Effector CD4-positive, alpha-beta T cell (primary cell): ENCODE data around the gene SCN9A.
"Not testable (repeated sequence)": the region's sequence is repeated elsewhere in the genome, so short reads cannot be mapped to it uniquely, and the experiment has no call there.

Source experiments
- DNase-seq: peaks from one replicate; pipeline ENCODE4 v3.0.0-alpha.2; 2020

The SCN9A gene

GRCh38 chr2:166332106-166332505 is 43.6 kb downstream of the SCN9A start:
- DNase-seq: no peak

GRCh38 chr2:166331468-166331867 is 44.3 kb downstream of the SCN9A start:
- no peak for DNase-seq

DNA sequence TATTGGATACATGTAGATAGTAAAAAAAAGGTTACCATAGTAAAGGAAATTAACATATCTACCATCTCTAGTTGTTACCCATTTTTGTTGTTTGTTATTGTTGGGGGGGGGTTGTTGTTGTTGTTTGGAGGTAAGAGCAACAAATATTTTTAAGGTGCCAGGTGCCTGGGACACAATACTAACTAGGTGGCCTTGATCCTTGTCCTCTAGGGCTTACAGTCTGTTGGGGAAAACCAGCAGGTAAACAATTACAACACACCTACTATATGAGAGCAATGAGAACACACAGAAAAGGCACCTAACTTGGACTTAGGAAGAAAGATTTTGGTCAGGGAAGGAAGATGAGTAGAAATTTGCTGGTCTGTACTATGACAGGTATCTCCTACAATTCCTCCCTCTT is 46.3 kb downstream of the SCN9A start:
- DNase-seq: no peak

GRCh38 chr2:166328147-166328546 is 47.6 kb downstream of the SCN9A start:
- no peak for DNase-seq

- DNase-seq: no peak
Measured at GRCh38 chr2:166321076-166321475, 54.7 kb downstream of the SCN9A start.

GRCh38 chr2:166314022-166314759 is 61.6 kb downstream of the SCN9A start:
- DNase-seq: no peak

GRCh38 chr2:166312863-166313262 is 62.9 kb downstream of the SCN9A start:
- DNase-seq: not testable (repeated sequence)

DNA sequence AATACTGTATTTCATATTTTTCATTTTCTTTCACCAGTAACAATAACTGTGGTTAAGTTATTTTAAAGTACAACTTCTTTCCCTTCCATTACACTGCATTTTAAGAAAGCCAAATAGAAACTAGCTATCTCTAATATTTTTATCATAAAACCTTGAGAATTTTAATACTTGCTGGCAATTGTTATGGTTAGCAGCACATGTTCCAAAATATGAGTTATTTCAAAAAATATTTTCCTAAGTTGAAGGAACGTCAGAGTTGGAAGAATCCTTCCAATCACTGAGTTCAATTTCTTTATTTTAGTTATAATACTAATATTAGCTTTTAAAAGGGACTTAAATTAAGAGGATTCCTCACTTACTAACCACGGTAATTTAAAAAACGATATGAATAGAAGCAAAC is 68.4 kb downstream of the SCN9A start:
- no peak for DNase-seq

DNA sequence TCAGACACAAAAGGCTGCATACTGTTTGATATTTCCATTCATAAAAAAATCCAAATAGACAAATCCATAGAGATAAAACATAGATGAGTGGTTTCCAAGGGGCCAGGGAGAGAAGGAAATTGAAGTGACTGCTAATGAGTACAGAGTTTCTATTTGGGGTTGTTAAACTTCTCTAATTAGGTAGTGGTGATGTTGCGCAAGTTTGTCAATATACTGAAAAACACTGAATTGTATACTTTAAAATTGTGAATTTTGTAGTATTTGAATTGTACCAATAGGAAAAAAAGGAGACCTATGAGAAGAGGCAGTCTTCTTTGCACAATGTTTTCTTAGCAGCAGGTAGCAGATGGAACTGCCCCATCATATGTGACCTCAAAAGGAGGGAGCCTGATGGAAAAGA is 71.1 kb downstream of the SCN9A start:
- DNase-seq: no peak

DNA sequence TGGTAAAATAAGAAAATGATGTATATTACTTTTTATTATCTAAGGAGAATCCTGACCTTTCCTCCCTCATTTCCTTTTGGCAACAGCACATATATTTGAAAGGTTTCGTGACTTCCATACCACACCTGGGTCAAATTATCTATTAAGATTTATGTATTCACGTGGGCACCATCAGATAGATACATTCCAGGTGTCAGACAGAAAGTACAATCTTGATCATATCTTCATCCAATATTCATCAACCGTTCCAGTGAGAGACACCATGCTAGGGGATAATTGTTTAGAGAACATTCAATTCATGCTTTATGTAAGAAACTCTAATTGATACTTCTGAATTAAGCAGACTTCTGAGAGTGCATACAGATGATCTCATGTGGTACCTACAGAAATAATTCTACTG is 73.7 kb downstream of the SCN9A start:
- DNase-seq: no peak

GRCh38 chr2:166297951-166298350 is 77.8 kb downstream of the SCN9A start:
- DNase-seq: no peak

GRCh38 chr2:166293984-166294383 is 81.8 kb downstream of the SCN9A start:
- no peak for DNase-seq

- DNase-seq: no peak
Measured at GRCh38 chr2:166285215-166285614, 90.5 kb downstream of the SCN9A start.

DNA sequence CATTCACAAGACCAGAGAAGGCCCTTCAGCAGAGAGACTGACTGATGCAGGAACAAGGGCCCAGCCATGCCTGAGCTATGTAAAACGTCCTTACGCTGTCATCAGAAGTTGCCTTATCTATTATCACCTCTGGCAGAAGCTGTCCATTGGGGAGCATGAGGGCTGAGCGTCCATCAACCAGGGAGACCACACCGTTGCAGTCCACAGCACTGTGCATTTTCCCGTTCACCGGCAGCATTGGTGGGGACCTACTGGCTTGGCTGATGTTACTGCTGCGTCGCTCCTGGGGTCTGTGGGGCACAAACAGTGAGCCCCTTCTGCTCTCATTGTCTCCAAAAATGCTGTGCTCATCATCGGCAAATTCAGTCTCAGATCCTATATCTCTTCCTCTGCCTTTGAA is 91.4 kb downstream of the SCN9A start:
- no peak for DNase-seq

DNA sequence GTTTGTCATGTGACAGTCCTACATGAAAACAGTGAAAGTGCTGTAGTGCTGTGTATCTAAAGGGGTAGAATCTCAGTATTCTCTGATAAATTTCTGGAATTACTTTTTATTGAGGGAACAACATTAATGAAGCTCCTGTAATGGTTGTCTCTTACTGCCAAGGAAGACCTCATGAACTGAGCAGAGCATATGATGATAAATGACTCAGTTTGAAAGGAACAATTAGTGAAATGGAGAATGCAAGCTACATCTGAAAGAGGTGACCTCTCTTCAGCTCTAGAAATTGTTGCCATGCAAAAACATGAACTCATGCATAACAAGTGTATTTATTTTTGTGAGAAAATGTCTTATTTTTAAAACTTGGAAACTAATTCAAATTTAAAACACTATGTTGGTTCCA is 93.6 kb downstream of the SCN9A start:
- DNase-seq: no peak

- no peak for DNase-seq
Measured at GRCh38 chr2:166278856-166279255, 96.9 kb downstream of the SCN9A start.

DNA sequence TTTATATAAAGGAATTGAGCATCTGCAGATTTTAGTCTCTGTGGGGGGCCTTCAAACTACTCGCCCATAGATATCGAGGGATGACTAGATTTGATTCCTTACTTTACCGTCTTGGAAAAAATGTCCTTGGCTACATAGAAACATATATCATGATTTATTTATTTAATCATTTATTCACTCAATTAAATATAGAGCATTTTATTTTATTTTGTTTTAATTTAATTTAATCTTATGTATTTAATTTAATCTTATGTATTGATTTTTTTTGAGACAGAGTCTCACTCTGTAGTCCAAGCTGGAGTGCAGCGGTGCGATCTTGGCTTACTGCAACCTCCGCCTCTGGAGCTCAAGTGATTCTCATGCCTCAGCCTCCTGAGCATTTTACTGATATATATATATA is 105.4 kb downstream of the SCN9A start:
- DNase-seq: no peak

DNA sequence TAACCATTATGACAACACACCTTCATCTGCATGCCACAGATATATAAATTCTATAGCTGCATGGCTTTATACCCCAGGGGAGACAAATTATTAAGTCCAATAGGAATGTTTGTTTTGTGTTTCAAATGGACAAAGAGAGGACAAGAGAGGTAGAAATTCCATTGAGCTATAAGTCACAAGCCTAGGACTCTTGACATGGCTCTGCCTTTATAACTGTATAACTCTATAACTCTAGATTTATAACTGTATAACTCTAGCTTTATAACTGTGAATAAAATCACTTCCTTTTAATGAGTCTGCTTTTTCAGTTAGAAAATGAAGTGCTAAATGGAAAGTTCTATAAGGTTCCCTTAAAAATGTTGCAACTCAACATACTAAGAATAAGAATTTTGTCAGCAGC is 106.4 kb downstream of the SCN9A start:
- no peak for DNase-seq

DNA sequence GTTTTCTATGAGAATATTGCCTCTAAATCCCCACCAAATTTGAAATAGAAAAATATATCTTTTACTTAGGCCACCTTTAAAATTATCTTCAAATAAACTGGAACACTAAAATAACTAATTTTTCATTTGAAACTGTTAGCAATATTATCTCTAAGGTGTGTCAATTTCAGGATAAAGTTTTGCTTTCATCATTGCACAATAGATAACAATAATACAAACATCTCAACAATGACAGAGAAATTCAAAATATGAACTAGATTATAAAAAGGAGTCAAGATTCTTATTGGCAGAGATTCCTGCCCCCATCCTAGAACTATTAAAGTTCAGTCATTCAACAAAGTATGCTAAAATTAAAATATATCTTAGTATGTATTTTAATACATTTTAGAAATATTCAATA is 117.9 kb downstream of the SCN9A start:
- no peak for DNase-seq

DNA sequence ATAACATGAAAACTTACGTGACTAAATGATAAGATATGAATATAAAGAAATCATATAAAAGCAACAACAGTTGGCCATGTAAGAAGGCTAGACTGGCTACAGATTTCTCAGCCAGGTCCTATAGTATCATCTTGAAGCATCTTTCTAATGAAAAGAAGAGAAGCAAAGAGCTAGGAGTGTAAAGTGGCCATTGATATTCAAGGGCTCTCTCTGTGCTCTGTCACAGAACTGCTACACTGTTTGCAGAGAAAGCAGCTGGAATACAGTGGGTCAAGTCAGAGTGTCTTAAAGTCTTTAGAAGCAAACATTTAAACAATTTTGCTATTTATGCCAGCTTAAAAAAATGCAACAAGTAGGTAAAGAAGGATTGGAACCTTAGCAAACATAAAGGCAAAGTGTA is 118.8 kb downstream of the SCN9A start:
- DNase-seq: no peak

DNA sequence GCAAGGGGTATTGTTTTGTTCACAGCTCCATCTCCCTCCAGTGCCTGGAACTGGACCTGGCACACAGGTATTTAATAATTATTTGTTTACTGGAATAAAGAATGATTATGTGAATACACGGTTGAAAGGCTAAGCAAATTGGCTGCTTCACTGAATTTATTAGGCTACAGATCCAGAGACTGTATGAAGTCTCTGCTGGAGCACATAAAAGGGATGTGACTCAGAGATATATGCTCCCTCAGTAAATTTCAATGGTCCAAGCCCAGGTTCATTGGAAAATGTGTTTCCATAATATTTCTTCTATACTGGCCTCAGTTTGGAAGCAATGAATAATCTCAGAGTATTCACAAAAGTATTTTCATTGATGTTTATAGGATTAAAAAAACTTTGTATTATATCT is 126.4 kb downstream of the SCN9A start:
- DNase-seq: no peak

GRCh38 chr2:166246901-166247300 is 128.8 kb downstream of the SCN9A start:
- no peak for DNase-seq

GRCh38 chr2:166242309-166242708 is 133.4 kb downstream of the SCN9A start:
- DNase-seq: no peak

GRCh38 chr2:166240387-166241313 is 135.1 kb downstream of the SCN9A start:
- DNase-seq: no peak
